GM21367 (cell line): ENCODE measurements around the gene SFN.
"Not testable (repeated sequence)": the region's sequence is repeated elsewhere in the genome, so short reads cannot be mapped to it uniquely, and the experiment has no call there.

Experiments
- ATAC-seq: cut with Tn5 transposase; IDR thresholded peaks from one replicate; pipeline ENCODE4 v1.9.1; 2021; ENCODE audit not compliant: unreplicated experiment

Gene SFN

DNA sequence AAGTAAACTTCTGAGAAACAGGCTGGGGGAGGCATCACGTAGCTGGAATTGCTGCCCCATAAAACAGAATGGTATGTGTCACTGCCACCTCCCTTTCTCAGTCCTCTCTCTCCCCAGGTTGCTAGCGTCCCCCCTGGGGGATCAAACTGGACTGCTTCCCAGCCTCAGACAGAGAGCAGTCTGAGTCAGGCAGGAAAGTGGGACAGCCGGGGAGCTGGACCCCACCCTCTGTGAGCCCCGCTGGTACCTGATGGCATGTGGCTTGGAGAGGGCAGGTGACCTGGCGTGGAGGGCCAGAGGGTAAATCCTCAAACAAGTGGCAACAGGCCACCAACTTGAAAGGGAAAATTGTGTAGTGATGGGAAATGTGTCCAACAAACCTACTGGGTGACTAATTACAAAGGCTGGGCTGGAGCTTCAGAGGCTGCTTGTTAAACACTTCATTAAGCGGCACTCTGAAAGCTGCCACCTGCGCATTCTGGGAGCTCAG is 1.0 kb upstream of the SFN start:
- no peak for ATAC-seq

DNA sequence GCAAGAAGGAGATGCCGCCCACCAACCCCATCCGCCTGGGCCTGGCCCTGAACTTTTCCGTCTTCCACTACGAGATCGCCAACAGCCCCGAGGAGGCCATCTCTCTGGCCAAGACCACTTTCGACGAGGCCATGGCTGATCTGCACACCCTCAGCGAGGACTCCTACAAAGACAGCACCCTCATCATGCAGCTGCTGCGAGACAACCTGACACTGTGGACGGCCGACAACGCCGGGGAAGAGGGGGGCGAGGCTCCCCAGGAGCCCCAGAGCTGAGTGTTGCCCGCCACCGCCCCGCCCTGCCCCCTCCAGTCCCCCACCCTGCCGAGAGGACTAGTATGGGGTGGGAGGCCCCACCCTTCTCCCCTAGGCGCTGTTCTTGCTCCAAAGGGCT is 732 bp downstream of the SFN start:
- no peak for ATAC-seq

- peak; percentile 76 for ATAC-seq
These were observed 1.9 kb downstream of the SFN start for GRCh38 chr1:26864610-26865480.

DNA sequence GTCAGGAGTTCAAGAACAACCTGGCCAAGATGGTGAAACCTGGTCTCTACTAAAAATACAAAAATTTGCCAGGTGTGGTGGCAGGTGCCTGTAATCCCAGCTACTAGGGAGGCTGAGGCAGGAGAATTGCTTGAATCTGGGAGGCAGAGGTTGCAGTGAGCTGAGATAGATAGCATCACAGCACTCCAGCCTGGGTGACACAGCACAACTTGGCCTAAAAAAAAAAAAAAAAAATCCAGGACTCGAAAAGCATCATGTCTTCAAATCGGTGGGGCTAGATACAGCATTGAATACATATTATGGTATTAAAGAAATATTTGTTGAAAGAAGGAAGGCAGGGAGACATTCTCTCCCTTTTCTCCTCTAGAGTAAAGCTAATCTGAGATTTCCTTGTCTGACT is 10.1 kb downstream of the SFN start:
- ATAC-seq: not testable (repeated sequence)

- no peak for ATAC-seq
These were observed 11.9 kb downstream of the SFN start for GRCh38 chr1:26874896-26875295.

DNA sequence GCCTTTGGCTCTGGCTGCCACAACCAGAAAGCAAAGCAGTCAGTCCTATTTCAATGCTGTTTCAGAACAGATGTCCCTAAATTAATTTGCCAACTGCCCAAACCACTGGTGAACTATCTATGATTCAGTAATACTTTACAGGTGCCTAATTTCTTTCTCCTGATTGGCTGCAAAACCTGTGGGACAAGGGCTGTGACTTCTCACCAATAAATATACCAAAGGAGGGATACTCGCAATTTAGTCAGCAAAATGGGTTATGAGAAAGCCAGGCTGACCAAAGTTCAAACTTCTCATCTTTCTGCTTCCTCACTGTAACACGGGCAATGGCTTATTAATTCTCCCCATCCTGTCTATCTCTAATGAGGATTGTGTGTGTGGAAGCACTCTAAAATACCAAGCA is 14.4 kb downstream of the SFN start:
- ATAC-seq: no peak

DNA sequence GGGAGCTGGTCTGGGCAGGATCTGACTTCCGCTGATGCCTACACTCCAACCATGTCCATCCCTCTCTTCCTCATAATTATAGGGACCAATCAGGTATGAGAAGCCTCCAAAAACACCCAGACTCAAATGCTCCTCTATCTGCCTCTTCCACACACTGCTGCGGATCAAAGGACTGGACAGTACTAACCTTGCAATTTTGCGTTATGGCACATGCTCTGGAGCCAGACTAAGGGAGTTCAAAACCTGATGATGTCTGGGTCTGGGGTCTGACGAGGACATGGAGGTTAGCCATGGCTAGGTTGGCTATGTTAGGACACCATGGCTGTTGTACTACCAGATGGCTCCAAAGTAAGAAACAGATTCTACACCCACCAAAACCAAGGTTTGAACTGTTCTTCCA is 16.8 kb downstream of the SFN start:
- no peak for ATAC-seq

DNA sequence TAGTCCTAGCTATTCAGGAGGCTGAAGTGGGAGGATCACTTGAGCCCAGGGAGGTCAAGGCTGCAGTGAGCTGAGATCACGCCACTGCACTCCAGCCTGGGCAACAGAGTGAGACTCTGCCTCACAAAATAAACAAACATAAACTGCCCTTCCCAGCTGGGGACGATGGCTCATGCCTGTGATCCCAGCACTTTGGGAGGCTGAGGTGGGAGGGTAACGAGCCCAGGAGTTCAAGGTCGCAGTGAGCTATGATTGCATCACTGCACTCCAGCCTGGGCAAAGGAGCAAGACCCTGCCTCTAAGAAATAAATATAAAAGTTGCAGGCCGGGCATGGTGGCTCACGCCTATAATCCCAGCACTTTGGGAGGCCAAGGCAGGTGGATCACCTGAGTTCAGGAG is 18.7 kb downstream of the SFN start:
- ATAC-seq: not testable (repeated sequence)

DNA sequence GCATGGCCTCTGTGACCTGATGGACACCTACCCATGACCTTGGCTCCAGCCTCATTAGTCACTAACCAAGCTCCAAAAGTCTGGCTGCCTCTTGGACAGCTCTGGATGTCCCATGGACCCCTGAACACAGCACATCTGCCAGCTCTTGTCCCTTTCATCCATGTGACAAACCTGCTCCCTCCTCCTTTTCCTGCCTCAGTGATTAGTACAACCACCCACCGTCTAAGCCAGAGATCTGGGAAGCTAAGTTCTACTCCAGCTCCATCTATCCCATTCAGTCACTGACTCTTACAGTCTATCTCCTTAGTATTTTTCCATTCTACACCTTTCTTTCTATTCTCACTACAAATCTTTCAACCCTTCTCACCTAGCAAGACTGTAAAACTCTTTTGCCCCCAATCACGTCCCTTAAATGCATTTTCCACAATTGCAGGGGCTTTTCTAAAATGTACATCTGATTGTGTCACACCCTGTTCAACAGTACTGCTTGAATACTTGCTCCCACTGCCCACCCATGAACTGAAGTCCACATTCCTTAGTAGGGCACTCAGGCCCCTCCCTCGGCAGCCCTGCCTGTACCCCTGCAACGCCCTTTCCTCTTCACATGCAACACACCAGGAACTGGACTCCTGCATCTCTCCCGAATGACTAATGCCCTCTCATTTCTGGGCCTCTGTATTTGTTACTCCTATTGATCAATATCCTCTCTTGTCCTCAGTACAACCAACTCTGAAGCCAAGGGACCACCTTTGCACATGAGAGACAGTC is 19.9 kb downstream of the SFN start:
- no peak for ATAC-seq

GRCh38 chr1:26887125-26887524 is 24.2 kb downstream of the SFN start:
- no peak for ATAC-seq

- ATAC-seq: no peak
These were observed 25.3 kb downstream of the SFN start for GRCh38 chr1:26888231-26888630.

GRCh38 chr1:26889551-26890466 is 26.9 kb downstream of the SFN start, which contains the start of gene GPN2:
Gene GPN2, minus strand, starts transcription at chr1:26890283. Its CDS starts 187 bp downstream, at chr1:26890096.
- peak; percentile 79 for ATAC-seq

DNA sequence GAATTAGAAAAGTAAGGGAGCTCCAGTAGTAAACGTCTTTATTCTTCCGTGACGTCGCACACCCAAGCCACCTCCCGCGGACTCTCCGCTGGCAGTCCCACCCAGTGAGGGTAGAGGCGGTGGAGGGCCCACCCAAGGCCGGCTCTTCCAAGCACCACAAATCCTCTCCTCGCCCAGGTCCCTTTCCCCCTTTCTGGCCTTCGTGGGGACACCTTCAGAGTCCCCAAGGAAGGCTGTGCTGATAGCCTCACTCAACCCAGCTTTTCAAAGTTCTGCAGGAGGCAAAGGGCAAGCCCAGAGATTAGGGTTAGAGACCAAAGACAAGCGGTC is 27.5 kb downstream of the SFN start:
- peak; percentile 23 for ATAC-seq

- ATAC-seq: no peak
These were observed 31.3 kb downstream of the SFN start for GRCh38 chr1:26894263-26894662.

- no peak for ATAC-seq
These were observed 34.4 kb downstream of the SFN start for GRCh38 chr1:26897351-26897750.

GRCh38 chr1:26900001-26900814 is 37.3 kb downstream of the SFN start, which contains the start of gene GPATCH3:
Gene GPATCH3, minus strand, starts transcription at chr1:26900467. Its CDS starts 25 bp downstream, at chr1:26900442.
- peak; percentile 79 for ATAC-seq

GRCh38 chr1:26900815-26901511 is 38.0 kb downstream of the SFN start:
- no peak for ATAC-seq

GRCh38 chr1:26907071-26907917 is 44.3 kb downstream of the SFN start:
- ATAC-seq: no peak

DNA sequence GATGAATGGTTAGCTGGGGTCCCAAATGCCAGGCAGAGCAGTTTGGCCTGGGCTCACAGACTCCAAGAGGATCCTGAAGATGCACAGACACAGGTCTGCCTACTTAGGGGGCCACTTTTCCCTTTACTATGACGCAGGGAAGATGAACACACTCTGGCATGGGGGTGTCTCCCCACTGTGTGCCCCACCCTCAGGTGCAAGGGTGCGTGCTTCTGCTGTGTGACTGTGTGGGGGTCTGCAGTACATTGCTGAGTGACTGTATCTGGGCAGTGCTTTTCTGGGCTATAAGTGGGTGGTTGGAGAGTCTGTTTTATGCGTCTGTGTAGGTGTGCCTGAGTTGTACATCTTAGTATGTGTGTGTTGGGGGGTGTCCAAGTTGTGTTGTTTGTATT is 47.0 kb downstream of the SFN start:
- ATAC-seq: no peak
